Heart left ventricle (tissue), 16 donors: ENCODE data around the gene PF4V1. TPM values are rescaled to one million over a fixed set of nuclear protein-coding genes. Genes with fewer than 3 reads are reported as not detected.
A peak's percentile ranks its signal among the peaks of the same experiment; 100 is the strongest.

Experiments
- ATAC-seq, 4 donors: fragments of 200-7000 bp; cut with Tn5 transposase; one replicate each; pipeline ENCODE4 v1.9.1; 2020 to 2022; ENCODE audit warnings: moderate library complexity in 4 of 4, mild to moderate bottlenecking in 3 of 4, moderate number of reproducible peaks in 1 of 4
- DNase-seq, 5 donors: peaks; one replicate each; pipeline ENCODE4 v3.0.0-alpha.2; 2020
- H3K27ac ChIP-seq, 12 donors: fragments of 200-600 bp; sonication (generic) in 4 of 12; one replicate each; pipeline versions ENCODE4 v1.5.0 to v1.8.0; 2016 to 2022; ENCODE audit warnings: mild to moderate bottlenecking in 2 of 12
- H3K27me3 ChIP-seq, 9 donors: fragments of 200-600 bp; sonication (generic) in 2 of 9; one replicate each; pipeline versions ENCODE4 v1.5.1 to v1.8.0; 2016 to 2022; ENCODE audit warnings: mild to moderate bottlenecking in 3 of 9
- H3K36me3 ChIP-seq, 9 donors: fragments of 200-600 bp; sonication (generic) in 2 of 9; one replicate each; pipeline versions ENCODE4 v1.5.0 to v1.8.0; 2018 to 2022; ENCODE audit warnings: mild to moderate bottlenecking in 2 of 9
- H3K4me1 ChIP-seq, 12 donors: fragments of 200-600 bp; sonication (generic) in 4 of 12; one replicate each; pipeline versions ENCODE4 v1.5.0 to v1.8.0; 2016 to 2022; ENCODE audit warnings: mild to moderate bottlenecking in 3 of 12
- H3K4me3 ChIP-seq, 12 donors: fragments of 200-600 bp; sonication (generic) in 4 of 12; one replicate each; pipeline versions ENCODE4 v1.5.0 to v1.8.0; 2017 to 2022; ENCODE audit warnings: mild to moderate bottlenecking in 9 of 12, moderate library complexity in 4 of 12
- H3K9me3 ChIP-seq, 12 donors: fragments of 200-600 bp; sonication (generic) in 4 of 12; one replicate each; pipeline versions ENCODE4 v1.5.0 to v1.8.0; 2016 to 2022; ENCODE audit warnings: mild to moderate bottlenecking in 1 of 12
- POLR2A ChIP-seq, 2 donors: fragments of 450-650 bp; IDR thresholded peaks; one replicate each; pipeline ENCODE4 v1.6.1; 2017; ENCODE audit warnings: antibody characterized with exemption in 2 of 2, mild to moderate bottlenecking in 2 of 2, moderate library complexity in 2 of 2
- whole genome bisulfite sequencing, 4 donors: extraction: QIAGEN DNeasy Blood & Tissue Kit in 2 of 4; methylation state at CpG; one replicate each; pipeline versions ENCODE4 v1.1.5 to v1.1.7; 2013 to 2018; 5-methylcytosine and 5-hydroxymethylcytosine counted together
- intact Hi-C, 10 donors: fragments of 100-400 bp; cut with DNase I; formaldehyde crosslinking; loops; one replicate each; pipeline versions ENCODE4 v1.11.1 to v1.14.2; 2022
- polyA plus RNA-seq, 2 donors: library from polyadenylated mRNA; stranded (reverse); fragments of 200-250 nt; gene quantifications; one replicate each; pipeline ENCODE4 v1.2.3, GENCODE V29; 2013
- total RNA-seq, 9 donors: library from RNA; depleted of rRNA in 2 of 9; stranded (reverse); fragments of >200 nt in 2 of 9; fragmentation: NEBNext Ultra II Directional in 3 of 9; extraction: Animal tissue kit (Norgen Biotek cat#: 25700) in 3 of 9; gene quantifications; one replicate each; pipeline versions ENCODE4 v1.1.0 to v1.2.4, GENCODE V29; 2016 to 2023
- TF ChIP-seq, protein P1 (sequence below), 12 donors: fragments of 200-600 bp; sonication (generic) in 4 of 12; IDR thresholded peaks; one replicate each; pipeline versions ENCODE4 v1.5.0 to v1.8.0; 2018 to 2022; ENCODE audit warnings: antibody characterized with exemption in 12 of 12, mild to moderate bottlenecking in 5 of 12
- donor health status: ischemic (EF 13 %, LVEDD 7.1; RV severe dilation, severe dysfunction).
- donor health status: healthy with polysubstance abuse.
- donor health status: DM: no; HTN: yes; CAD: no.
- donor health status: DM: no; HTN: no; CAD: no.
- donor health status: ischemic (EF 25% LVEDD 6.9; RV normal size, moderate dysfunction).
- donor health status: ischemic (EF 25% LVEDD 5.7; RV mildly dilated, moderate dysfunction).
- donor health status: healthy.
- donor health status: DM: yes; HTN: yes; CAD: no.
- donor health status: ischemic (EF 35%, LVEDD 5.7; RV mildly dilated, moderate dysfunction).
- donor health status: nonischemic (EF 11% LVEDD 7.7; RV severe dilation, severe dysfunction).
- donor health status: DM: yes; HTN: yes; CAD: no.
- donor health status: PGD.
- donor health status: ischemic (EF 29% LVEDD 5.4; RV normal size, mild dysfunction).
- donor health status: nonischemic (EF 23%, LVEDD 6.1; RV moderate dilation, normal function).

The PF4V1 gene
- total and polyA plus RNA-seq, 11 donors: 0.93 TPM; not detected in 10

DNA sequence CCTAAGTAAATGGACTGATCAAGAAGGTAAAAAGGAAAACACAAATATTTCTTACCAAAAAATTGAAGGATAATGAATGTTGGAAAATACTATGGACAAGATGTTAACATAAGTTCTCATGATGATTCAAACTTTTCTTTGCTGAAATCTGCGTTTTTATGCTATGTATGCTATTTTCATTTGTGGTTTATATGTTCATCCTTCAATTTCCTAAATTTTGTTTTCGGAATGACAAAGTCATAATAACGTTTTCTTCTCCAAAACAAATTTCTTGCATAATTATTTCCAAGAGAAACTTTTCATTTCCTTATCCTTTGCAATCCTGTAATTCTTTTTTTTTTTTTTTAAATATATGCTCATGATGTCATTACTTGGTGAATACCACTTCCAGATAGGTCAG is 7.8 kb downstream of the PF4V1 start:
- Histone ChIP-seq H3K9me3 (peaks cover 0 to 4% (median 0%) of the 10 kb centered on the region in 12 donors), H3K4me3 (no peak overlapping the region), H3K4me1 (peaks cover 0 to 18% (median 0%) of the 10 kb centered on the region in 12 donors), H3K27ac (no peak overlapping the region), H3K27me3 (peaks cover 0 to 12% (median 0%) of the 10 kb centered on the region in 9 donors), H3K36me3 (no peaks in the 10 kb centered on the region)
- intact Hi-C loops: loop anchor here in 1 of 10 donors (10.0 kb wide), 1 partner anchor 196 kb away; no protein-coding TSS in a partner anchor
- 73 to 78% (median 78%) methylated on average over 3 of the region's 3 CpGs for WGBS, 4 donors
- no peak for ATAC-seq
- DNase-seq: no peak
- TF ChIP-seq, protein P1, sequence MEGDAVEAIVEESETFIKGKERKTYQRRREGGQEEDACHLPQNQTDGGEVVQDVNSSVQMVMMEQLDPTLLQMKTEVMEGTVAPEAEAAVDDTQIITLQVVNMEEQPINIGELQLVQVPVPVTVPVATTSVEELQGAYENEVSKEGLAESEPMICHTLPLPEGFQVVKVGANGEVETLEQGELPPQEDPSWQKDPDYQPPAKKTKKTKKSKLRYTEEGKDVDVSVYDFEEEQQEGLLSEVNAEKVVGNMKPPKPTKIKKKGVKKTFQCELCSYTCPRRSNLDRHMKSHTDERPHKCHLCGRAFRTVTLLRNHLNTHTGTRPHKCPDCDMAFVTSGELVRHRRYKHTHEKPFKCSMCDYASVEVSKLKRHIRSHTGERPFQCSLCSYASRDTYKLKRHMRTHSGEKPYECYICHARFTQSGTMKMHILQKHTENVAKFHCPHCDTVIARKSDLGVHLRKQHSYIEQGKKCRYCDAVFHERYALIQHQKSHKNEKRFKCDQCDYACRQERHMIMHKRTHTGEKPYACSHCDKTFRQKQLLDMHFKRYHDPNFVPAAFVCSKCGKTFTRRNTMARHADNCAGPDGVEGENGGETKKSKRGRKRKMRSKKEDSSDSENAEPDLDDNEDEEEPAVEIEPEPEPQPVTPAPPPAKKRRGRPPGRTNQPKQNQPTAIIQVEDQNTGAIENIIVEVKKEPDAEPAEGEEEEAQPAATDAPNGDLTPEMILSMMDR (IDR thresholded peaks at IDR 0.05): no peak
- TF ChIP-seq POLR2A (IDR thresholded peaks at IDR 0.05): no peak

DNA sequence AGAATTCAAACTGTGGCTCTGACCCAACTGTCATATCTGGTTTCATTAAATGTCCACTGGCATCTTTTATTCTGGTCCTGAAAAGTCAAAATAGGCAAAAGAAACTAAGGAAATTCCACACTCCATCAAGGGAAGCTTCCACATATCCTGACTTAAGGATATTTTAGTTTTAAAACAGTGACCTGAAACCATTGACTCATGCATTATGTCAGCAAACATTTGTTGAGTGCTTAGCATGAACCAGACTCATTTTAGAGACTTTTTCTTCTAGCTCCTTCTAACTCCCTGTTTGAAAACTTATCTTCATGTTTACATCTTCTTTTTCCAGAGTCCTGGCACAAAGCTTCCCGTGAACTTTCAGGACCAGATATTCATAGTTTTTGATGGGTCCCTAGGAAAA is 9.2 kb downstream of the PF4V1 start:
- Histone ChIP-seq H3K9me3 (no peaks in the 10 kb centered on the region), H3K36me3 (no peaks in the 10 kb centered on the region), H3K27ac (no peak overlapping the region), H3K4me3 (no peak overlapping the region), H3K27me3 (peaks cover 0 to 11% (median 0%) of the 10 kb centered on the region in 9 donors), H3K4me1 (peaks cover 0 to 18% (median 0%) of the 10 kb centered on the region in 12 donors)
- intact Hi-C loops: loop anchor here in 1 of 10 donors (10.0 kb wide), 1 partner anchor 198 kb away; no protein-coding TSS in a partner anchor
- ATAC-seq: no peak
- no peak for TF ChIP-seq POLR2A (IDR thresholded peaks at IDR 0.05)
- TF ChIP-seq, protein P1 (IDR thresholded peaks at IDR 0.05): no peak
- no peak for DNase-seq
- WGBS, 4 donors: 81 to 92% (median 91%) methylated on average over 1 of the region's 1 CpG

DNA sequence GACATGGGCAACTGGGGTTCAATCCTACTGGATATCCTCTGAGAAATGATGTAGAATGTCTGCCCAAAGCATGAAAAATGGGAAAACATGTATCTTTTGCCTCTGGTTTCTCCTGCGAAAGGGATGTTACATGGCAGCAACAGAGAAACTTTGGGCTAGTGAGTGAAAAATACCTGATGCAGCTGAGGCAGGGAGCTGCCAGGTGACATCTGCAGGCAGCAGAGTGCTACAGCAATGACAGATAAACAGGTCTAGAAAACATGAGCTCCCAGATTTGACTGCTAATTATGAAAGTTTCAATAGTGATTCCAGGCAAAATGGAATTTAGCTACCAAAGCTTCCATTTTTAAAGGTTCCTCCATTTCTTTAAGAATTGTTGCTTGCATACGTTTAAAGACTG is 11.3 kb downstream of the PF4V1 start:
- peaks cover 0 to 24% (median 2%) of the 10 kb centered on the region in 12 donors for H3K4me1 ChIP-seq
- no peak overlapping the region for H3K4me3 ChIP-seq
- ATAC-seq (no peak), DNase-seq (no peak)
- TF ChIP-seq, protein P1 (IDR thresholded peaks at IDR 0.05): peak in 2 of 12 donors; percentile 13 to 15
- no peak for TF ChIP-seq POLR2A (IDR thresholded peaks at IDR 0.05)
- H3K27ac ChIP-seq: no peak overlapping the region
- H3K36me3 ChIP-seq: no peaks in the 10 kb centered on the region
- intact Hi-C loops: loop anchor here in 1 of 10 donors (10.0 kb wide), 1 partner anchor 200 kb away; no protein-coding TSS in a partner anchor
- no peaks in the 10 kb centered on the region for H3K9me3 ChIP-seq
- H3K27me3 ChIP-seq: peaks cover 0 to 20% (median 0%) of the 10 kb centered on the region in 9 donors
- 68 to 84% (median 75%) methylated on average over 2 of the region's 2 CpGs for WGBS, 4 donors

DNA sequence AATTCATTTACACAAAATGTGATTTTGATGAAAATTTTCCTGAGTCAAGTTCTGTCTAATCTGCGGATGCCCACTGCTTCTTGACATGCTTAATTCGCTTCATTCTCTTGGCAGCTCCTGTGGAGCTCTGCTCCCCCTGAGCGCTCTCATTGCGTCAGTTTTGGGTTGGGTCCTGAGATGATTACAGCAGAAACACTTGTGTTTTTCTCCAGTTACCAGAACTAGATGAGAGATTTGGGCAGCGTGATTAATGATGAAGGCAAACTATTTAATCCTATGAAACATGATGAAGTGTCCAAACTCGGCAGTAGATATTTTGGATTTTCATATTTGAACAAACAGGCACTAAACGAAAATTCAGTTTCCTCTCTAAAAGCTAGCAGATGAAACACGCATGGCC is 11.9 kb downstream of the PF4V1 start:
- DNase-seq (no peak), ATAC-seq (no peak)
- peaks cover 0 to 18% (median 4%) of the 10 kb centered on the region in 12 donors for H3K4me1 ChIP-seq
- TF ChIP-seq, protein P1 (IDR thresholded peaks at IDR 0.05): no peak
- no peak for TF ChIP-seq POLR2A (IDR thresholded peaks at IDR 0.05)
- intact Hi-C loops: loop anchor here in 2 of 10 donors (5.0 to 10.0 kb wide), 3 partner anchors 138 to 267 kb away; no protein-coding TSS in a partner anchor
- H3K4me3 ChIP-seq: no peak overlapping the region
- H3K27ac ChIP-seq: no peak overlapping the region
- no peaks in the 10 kb centered on the region for H3K36me3 ChIP-seq
- peaks cover 0 to 25% (median 0%) of the 10 kb centered on the region in 9 donors for H3K27me3 ChIP-seq
- WGBS, 4 donors: 75 to 89% (median 87%) methylated on average over 8 of the region's 8 CpGs
- no peaks in the 10 kb centered on the region for H3K9me3 ChIP-seq
